HEK293 (cell line): Measurements from ENCODE around the gene FAM199X.

Source experiments
- AEBP2 ChIP-seq: fragments of 450-650 bp; formaldehyde crosslinking; IDR thresholded peaks from 2 replicates; pipeline ENCODE4 v1.5.1; 2016; ENCODE audit warnings: missing biosample characterization, missing genetic modification characterization, borderline replicate concordance
- EGR2 ChIP-seq: fragments of 450-650 bp; formaldehyde crosslinking; IDR thresholded peaks from 2 replicates; pipeline ENCODE4 v1.5.1; 2016; ENCODE audit warnings: low read depth, missing biosample characterization, missing genetic modification characterization
- HOXD13 ChIP-seq: sonication (generic); formaldehyde crosslinking; IDR thresholded peaks from 2 replicates; pipeline ENCODE4 v1.8.0; 2022; ENCODE audit warnings: missing genetic modification reagents, borderline replicate concordance
- IKZF3 ChIP-seq: fragments of 450-650 bp; IDR thresholded peaks from 2 replicates; pipeline ENCODE4 v1.5.0; 2018; ENCODE audit warnings: missing biosample characterization, mild to moderate bottlenecking, missing genetic modification characterization, moderate library complexity
- INSM2 ChIP-seq: fragments of 450-650 bp; formaldehyde crosslinking; IDR thresholded peaks from 2 replicates; pipeline ENCODE4 v1.5.1; 2016; ENCODE audit warnings: missing biosample characterization, missing genetic modification characterization
- KLF10 ChIP-seq: fragments of 450-650 bp; IDR thresholded peaks from 2 replicates; pipeline ENCODE4 v1.5.1; 2018; ENCODE audit warnings: missing biosample characterization, mild to moderate bottlenecking, missing genetic modification characterization
- PRDM1 ChIP-seq: fragments of 450-650 bp; formaldehyde crosslinking; IDR thresholded peaks from 2 replicates; pipeline ENCODE4; 2016; ENCODE audit warnings: missing biosample characterization, missing genetic modification characterization
- PRDM2 ChIP-seq: fragments of 450-650 bp; formaldehyde crosslinking; IDR thresholded peaks from 2 replicates; pipeline ENCODE4 v1.5.1; 2016; ENCODE audit warnings: missing biosample characterization, missing genetic modification characterization, borderline replicate concordance
- SP3 ChIP-seq: fragments of 450-650 bp; formaldehyde crosslinking; IDR thresholded peaks from 2 replicates; pipeline ENCODE4 v1.5.1; 2016; ENCODE audit warnings: missing biosample characterization, missing genetic modification characterization
- TRIM28 ChIP-seq: IDR thresholded peaks from 2 replicates; pipeline ENCODE4 v1.6.1; 2011; ENCODE audit warnings: low read length, control low read depth, borderline replicate concordance
- ZBTB17 ChIP-seq: fragments of 450-650 bp; formaldehyde crosslinking; IDR thresholded peaks from 2 replicates; pipeline ENCODE4 v1.5.1; 2016; ENCODE audit warnings: missing biosample characterization, missing genetic modification characterization
- ZFP69B ChIP-seq: fragments of 450-650 bp; formaldehyde crosslinking; IDR thresholded peaks from 2 replicates; pipeline ENCODE4 v1.5.1; 2016; ENCODE audit warnings: missing biosample characterization, missing genetic modification characterization
- ZNF133 ChIP-seq: fragments of 450-650 bp; formaldehyde crosslinking; IDR thresholded peaks from 2 replicates; pipeline ENCODE4 v1.5.1; 2016; ENCODE audit warnings: missing biosample characterization, missing genetic modification characterization
- ZNF16 ChIP-seq: fragments of 450-650 bp; formaldehyde crosslinking; IDR thresholded peaks from 2 replicates; pipeline ENCODE4 v1.5.1; 2016; ENCODE audit warnings: low read depth, missing biosample characterization, missing genetic modification characterization
- ZNF211 ChIP-seq: fragments of 450-650 bp; formaldehyde crosslinking; IDR thresholded peaks from 2 replicates; pipeline ENCODE4 v1.5.1; 2016; ENCODE audit warnings: low read depth, missing biosample characterization, missing genetic modification characterization
- ZNF335 ChIP-seq: fragments of 450-650 bp; formaldehyde crosslinking; conservative IDR thresholded peaks from 2 replicates; pipeline ENCODE4 v1.5.1; 2016; ENCODE audit warnings: missing biosample characterization, missing genetic modification characterization
- ZNF394 ChIP-seq: fragments of 450-650 bp; formaldehyde crosslinking; IDR thresholded peaks from 2 replicates; pipeline ENCODE4 v1.5.1; 2016; ENCODE audit warnings: missing biosample characterization, missing genetic modification characterization, mild to moderate bottlenecking, moderate library complexity, borderline replicate concordance
- ZNF555 ChIP-seq: fragments of 450-650 bp; formaldehyde crosslinking; conservative IDR thresholded peaks from 2 replicates; pipeline ENCODE4 v1.5.1; 2017; ENCODE audit warnings: missing biosample characterization, mild to moderate bottlenecking, missing genetic modification characterization, inconsistent platforms
- ZNF580 ChIP-seq: fragments of 450-650 bp; formaldehyde crosslinking; IDR thresholded peaks from 2 replicates; pipeline ENCODE4 v1.5.1; 2016; ENCODE audit warnings: missing biosample characterization, missing genetic modification characterization
- ZNF629 ChIP-seq: fragments of 450-650 bp; formaldehyde crosslinking; IDR thresholded peaks from 2 replicates; pipeline ENCODE4 v1.5.1; 2017; ENCODE audit warnings: missing biosample characterization, missing genetic modification characterization
- ZNF660 ChIP-seq: fragments of 450-650 bp; IDR thresholded peaks from 2 replicates; pipeline ENCODE4 v1.5.1; 2018; ENCODE audit warnings: missing biosample characterization, mild to moderate bottlenecking, missing genetic modification characterization
- ZNF707 ChIP-seq: fragments of 450-650 bp; formaldehyde crosslinking; IDR thresholded peaks from 2 replicates; pipeline ENCODE4 v1.5.1; 2016; ENCODE audit warnings: missing biosample characterization, missing genetic modification characterization
- ZNF768 ChIP-seq: fragments of 450-650 bp; formaldehyde crosslinking; IDR thresholded peaks from 2 replicates; pipeline ENCODE4 v1.5.1; 2018; ENCODE audit warnings: missing biosample characterization, mild to moderate bottlenecking, missing genetic modification characterization
- ZNF777 ChIP-seq: fragments of 450-650 bp; formaldehyde crosslinking; IDR thresholded peaks from 2 replicates; pipeline ENCODE4 v1.5.1; 2017; ENCODE audit warnings: missing biosample characterization, missing genetic modification characterization, borderline replicate concordance
- ZNF843 ChIP-seq: fragments of 450-650 bp; formaldehyde crosslinking; IDR thresholded peaks from 2 replicates; pipeline ENCODE4 v1.5.1; 2016; ENCODE audit warnings: missing biosample characterization, missing genetic modification characterization
- ZSCAN4 ChIP-seq: fragments of 450-650 bp; formaldehyde crosslinking; IDR thresholded peaks from 2 replicates; pipeline ENCODE4 v1.5.1; 2017; ENCODE audit warnings: missing biosample characterization, missing genetic modification characterization
- ZSCAN5A ChIP-seq: fragments of 450-650 bp; formaldehyde crosslinking; IDR thresholded peaks from 2 replicates; pipeline ENCODE4 v1.5.1; 2016; ENCODE audit warnings: missing biosample characterization, missing genetic modification characterization

The FAM199X gene

GRCh38 chrX:104156630-104157529 is 9.4 kb upstream of the FAM199X start, which contains the start of gene SLC25A53 (continued):
- 0 out of 2 replicates have a peak, but pooled peaks have one; percentile 29 for TF ChIP-seq ZNF660 (tag by site-specific recombination)
- TF ChIP-seq AEBP2 (tag by site-specific recombination): no peak
- TF ChIP-seq ZNF394 (tag by site-specific recombination): peak; percentile 60; the same call in 1 of the 2 replicates
- TF ChIP-seq ZSCAN5A: peak; percentile 98
- peak; percentile 80; the same call in 1 of the 2 replicates for TF ChIP-seq PRDM1
- TF ChIP-seq ZSCAN4 (tag by site-specific recombination): peak; percentile 65; the same call in 1 of the 2 replicates
- TF ChIP-seq ZNF768 (tag by site-specific recombination): no peak
- TF ChIP-seq SP3 (tag by site-specific recombination): peak; percentile 94
- TF ChIP-seq HOXD13 (CRISPR knock-in tag): peak; percentile 70; the same call in 1 of the 2 replicates
- peak; percentile 91; the same call in 1 of the 2 replicates for TF ChIP-seq INSM2 (tag by site-specific recombination)
- peak; percentile 93 for TF ChIP-seq ZNF777
- TF ChIP-seq KLF10 (tag by site-specific recombination): peak; percentile 70; the same call in 1 of the 2 replicates
- TF ChIP-seq ZBTB17 (tag by site-specific recombination): peak; percentile 94
- peak; percentile 86 for TF ChIP-seq ZNF843 (tag by site-specific recombination)
- no peak for TF ChIP-seq IKZF3 (tag by site-specific recombination)
- TF ChIP-seq ZNF335 (tag by site-specific recombination): peak; percentile 76
- TF ChIP-seq ZNF16 (tag by site-specific recombination): no peak
- TF ChIP-seq TRIM28: peak; percentile 97
- TF ChIP-seq ZNF555: no peak
- peak; percentile 89 for TF ChIP-seq ZNF629 (tag by site-specific recombination)
- TF ChIP-seq ZFP69B (tag by site-specific recombination): peak; percentile 84
- no peak for TF ChIP-seq ZNF707 (tag by site-specific recombination)
- TF ChIP-seq ZNF133 (tag by site-specific recombination): 0 out of 2 replicates have a peak, but pooled peaks have one; percentile 30
- TF ChIP-seq PRDM2: no peak
- peak; percentile 78 for TF ChIP-seq EGR2 (tag by site-specific recombination)
- TF ChIP-seq ZNF211 (tag by site-specific recombination): no peak
- TF ChIP-seq ZNF580 (tag by site-specific recombination): peak; percentile 95
